ENCODE data around the gene PNMA8B. TPM values are rescaled to one million over a fixed set of nuclear protein-coding genes. Genes with fewer than 3 reads are reported as not detected.

Gene PNMA8B
- total RNA-seq, 1 experiment from 2014 or later, result 0.10 TPM

GRCh38 chr19:46447006-46447405, 48.7 kb downstream of the PNMA8B start (continued):
- TF ChIP-seq, protein P1, sequence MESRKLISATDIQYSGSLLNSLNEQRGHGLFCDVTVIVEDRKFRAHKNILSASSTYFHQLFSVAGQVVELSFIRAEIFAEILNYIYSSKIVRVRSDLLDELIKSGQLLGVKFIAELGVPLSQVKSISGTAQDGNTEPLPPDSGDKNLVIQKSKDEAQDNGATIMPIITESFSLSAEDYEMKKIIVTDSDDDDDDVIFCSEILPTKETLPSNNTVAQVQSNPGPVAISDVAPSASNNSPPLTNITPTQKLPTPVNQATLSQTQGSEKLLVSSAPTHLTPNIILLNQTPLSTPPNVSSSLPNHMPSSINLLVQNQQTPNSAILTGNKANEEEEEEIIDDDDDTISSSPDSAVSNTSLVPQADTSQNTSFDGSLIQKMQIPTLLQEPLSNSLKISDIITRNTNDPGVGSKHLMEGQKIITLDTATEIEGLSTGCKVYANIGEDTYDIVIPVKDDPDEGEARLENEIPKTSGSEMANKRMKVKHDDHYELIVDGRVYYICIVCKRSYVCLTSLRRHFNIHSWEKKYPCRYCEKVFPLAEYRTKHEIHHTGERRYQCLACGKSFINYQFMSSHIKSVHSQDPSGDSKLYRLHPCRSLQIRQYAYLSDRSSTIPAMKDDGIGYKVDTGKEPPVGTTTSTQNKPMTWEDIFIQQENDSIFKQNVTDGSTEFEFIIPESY (IDR thresholded peaks at IDR 0.05; ENCODE audit: extremely low read depth, insufficient replicate concordance, low read length), result no peak
- TF ChIP-seq EZH2 (IDR thresholded peaks at IDR 0.05) (no peak), TCF7L2 (IDR thresholded peaks at IDR 0.05; ENCODE audit: borderline replicate concordance, extremely low read depth, insufficient read depth, insufficient read length) (no peak), YY1 (IDR thresholded peaks at IDR 0.05; ENCODE audit: extremely low read depth, insufficient replicate concordance, low read depth, low read length) (no peak), ZNF274 (IDR thresholded peaks at IDR 0.05; ENCODE audit: low read depth, low read length) (no peak), SIN3A (IDR thresholded peaks at IDR 0.05; ENCODE audit: low read depth) (no peak), SRF (IDR thresholded peaks at IDR 0.05; ENCODE audit: low read depth) (no peak), POLR2A (IDR thresholded peaks at IDR 0.05; ENCODE audit: borderline replicate concordance, extremely low read depth, insufficient read depth, insufficient read length) (no peak)

- Histone ChIP-seq H3K4me1 (ENCODE audit: control insufficient read depth in 1 of 2, insufficient read depth in 2 of 2, low read length in 2 of 2) (peaks cover 3 to 6% of the 10 kb centered on the region in 2 experiments; a peak in 3 of 4 replicates), H4K20me1 (ENCODE audit: insufficient read depth) (no peaks in the 10 kb centered on the region), H3K36me3 (ENCODE audit: control insufficient read depth in 1 of 2, insufficient read depth in 2 of 2, low read length in 2 of 2) (no peaks in the 10 kb centered on the region), H3K9me2 (ENCODE audit: insufficient read depth) (no peaks in the 10 kb centered on the region), H3K9ac (ENCODE audit: low read length) (no peak overlapping the region), H3K79me2 (ENCODE audit: insufficient read depth, low read length) (no peaks in the 10 kb centered on the region), H2AFZ (ENCODE audit: low read depth, low read length, poor library complexity, severe bottlenecking) (no peak overlapping the region), H3K4me3 (replicated peaks in 1 of 2; ENCODE audit: low read depth in 1 of 2, low read length in 2 of 2) (no peak overlapping the region), H3K27me3 (ENCODE audit: insufficient read depth, low read length) (no peaks in the 10 kb centered on the region), H3K9me3 (ENCODE audit: control insufficient read depth in 1 of 2, insufficient read depth in 1 of 2, low read depth in 1 of 2, low read length in 2 of 2) (no peaks in the 10 kb centered on the region), H3K4me2 (ENCODE audit: low read length) (no peak overlapping the region), H3K27ac (ENCODE audit: low read depth, low read length) (no peak overlapping the region)
- POLR2A ChIA-PET, result no interaction called here
- DNase-seq (ENCODE audit: low read depth, low spot score) (no peak), ATAC-seq (no peak)
- CTCF ChIA-PET, result no interaction called here
- intact Hi-C loops (cut with micrococcal nuclease), result no loop called here
- BruUV-seq (replicated peaks), result no TSS peak
- TF ChIP-seq EZH2 (IDR thresholded peaks at IDR 0.05) (no peak), JUND (IDR thresholded peaks at IDR 0.05) (no peak), YY1 (IDR thresholded peaks at IDR 0.05; ENCODE audit: extremely low read depth, insufficient replicate concordance, low read depth, low read length) (no peak), CEBPB (IDR thresholded peaks at IDR 0.05; ENCODE audit: low read depth) (no peak)
- RAD21 ChIA-PET (ENCODE audit: low non-redundant PET in 1 of 2, low total read pairs in 2 of 2, uncharacterized antibody in 2 of 2, unreplicated experiment in 2 of 2), result no interaction called here
Measured at GRCh38 chr19:46446021-46446420, 49.6 kb downstream of the PNMA8B start.
